ENCODE data around the gene KCNJ10. TPM values are rescaled to one million over a fixed set of nuclear protein-coding genes. Genes with fewer than 3 reads are reported as not detected.
A peak's percentile ranks its signal among the peaks of the same experiment; 100 is the strongest.

Gene KCNJ10
- total and polyA plus RNA-seq, 2 of the 13 experiments (the other 11 are each of a cell fraction or from before 2014, with no cell fraction given) = 4.4 to 10.3 TPM

DNA sequence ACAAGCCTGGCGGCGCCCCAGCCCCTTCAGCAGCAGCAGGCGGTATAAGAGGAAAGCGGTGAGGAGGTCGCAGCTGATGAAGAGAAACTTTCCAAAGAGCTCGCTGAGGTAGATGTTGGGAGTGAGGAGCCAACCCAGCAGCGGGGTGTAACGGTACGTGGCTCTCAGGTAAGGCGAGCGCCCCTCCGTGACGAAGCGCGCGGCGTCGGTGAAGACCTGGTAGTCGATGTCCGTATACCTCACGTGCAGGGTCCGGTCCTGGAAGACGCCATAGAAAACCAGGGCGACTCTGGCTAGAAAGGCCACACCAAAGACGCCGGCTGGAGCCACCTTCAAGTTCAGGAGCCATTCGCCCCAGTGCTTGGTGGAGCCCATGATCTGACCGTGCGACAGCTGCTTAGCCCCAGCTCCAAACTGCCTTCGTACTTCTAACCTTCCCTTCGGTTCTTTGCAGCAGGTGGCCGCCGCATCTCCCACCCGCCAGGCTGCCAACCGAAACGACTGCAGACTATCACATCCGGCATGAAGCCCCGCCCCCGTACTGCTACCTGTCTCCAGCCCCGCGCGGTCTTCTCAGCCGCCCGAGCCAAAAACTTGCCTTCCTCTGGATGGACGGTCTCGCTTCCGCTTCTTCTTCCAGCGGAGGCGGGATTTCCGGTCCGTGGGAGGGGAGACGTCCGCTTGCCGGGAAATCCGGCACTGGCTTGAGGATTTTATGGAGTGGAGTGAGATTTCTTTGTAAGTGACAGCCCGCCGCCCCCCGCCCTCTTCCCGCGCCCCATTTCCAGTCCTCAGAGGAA, 38.4 kb downstream of the KCNJ10 start, which contains the start of gene PIGM (continued):
- TF ChIP-seq, protein P1, sequence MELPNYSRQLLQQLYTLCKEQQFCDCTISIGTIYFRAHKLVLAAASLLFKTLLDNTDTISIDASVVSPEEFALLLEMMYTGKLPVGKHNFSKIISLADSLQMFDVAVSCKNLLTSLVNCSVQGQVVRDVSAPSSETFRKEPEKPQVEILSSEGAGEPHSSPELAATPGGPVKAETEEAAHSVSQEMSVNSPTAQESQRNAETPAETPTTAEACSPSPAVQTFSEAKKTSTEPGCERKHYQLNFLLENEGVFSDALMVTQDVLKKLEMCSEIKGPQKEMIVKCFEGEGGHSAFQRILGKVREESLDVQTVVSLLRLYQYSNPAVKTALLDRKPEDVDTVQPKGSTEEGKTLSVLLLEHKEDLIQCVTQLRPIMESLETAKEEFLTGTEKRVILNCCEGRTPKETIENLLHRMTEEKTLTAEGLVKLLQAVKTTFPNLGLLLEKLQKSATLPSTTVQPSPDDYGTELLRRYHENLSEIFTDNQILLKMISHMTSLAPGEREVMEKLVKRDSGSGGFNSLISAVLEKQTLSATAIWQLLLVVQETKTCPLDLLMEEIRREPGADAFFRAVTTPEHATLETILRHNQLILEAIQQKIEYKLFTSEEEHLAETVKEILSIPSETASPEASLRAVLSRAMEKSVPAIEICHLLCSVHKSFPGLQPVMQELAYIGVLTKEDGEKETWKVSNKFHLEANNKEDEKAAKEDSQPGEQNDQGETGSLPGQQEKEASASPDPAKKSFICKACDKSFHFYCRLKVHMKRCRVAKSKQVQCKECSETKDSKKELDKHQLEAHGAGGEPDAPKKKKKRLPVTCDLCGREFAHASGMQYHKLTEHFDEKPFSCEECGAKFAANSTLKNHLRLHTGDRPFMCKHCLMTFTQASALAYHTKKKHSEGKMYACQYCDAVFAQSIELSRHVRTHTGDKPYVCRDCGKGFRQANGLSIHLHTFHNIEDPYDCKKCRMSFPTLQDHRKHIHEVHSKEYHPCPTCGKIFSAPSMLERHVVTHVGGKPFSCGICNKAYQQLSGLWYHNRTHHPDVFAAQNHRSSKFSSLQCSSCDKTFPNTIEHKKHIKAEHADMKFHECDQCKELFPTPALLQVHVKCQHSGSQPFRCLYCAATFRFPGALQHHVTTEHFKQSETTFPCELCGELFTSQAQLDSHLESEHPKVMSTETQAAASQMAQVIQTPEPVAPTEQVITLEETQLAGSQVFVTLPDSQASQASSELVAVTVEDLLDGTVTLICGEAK (IDR thresholded peaks at IDR 0.05) = peak; percentile 52; the same call in 1 of the 2 replicates
- TF ChIP-seq, protein P1 (CRISPR knock-in tag; IDR thresholded peaks at IDR 0.05) = no peak
- TF ChIP-seq ZBTB21 (CRISPR knock-in tag; IDR thresholded peaks at IDR 0.05) (no peak), HOXD1 (CRISPR knock-in tag; IDR thresholded peaks at IDR 0.05) (0 out of 2 replicates have a peak, but pooled peaks have one; percentile 17), RFXANK (CRISPR knock-in tag; IDR thresholded peaks at IDR 0.05) (no peak), ZNF761 (CRISPR knock-in tag; conservative IDR thresholded peaks at IDR 0.05) (peak; percentile 62; the same call in 1 of the 2 replicates), ZNF614 (CRISPR knock-in tag; IDR thresholded peaks at IDR 0.05; ENCODE audit: borderline replicate concordance) (no peak; the same call in 1 of the 2 replicates), HOXA9 (CRISPR knock-in tag; IDR thresholded peaks at IDR 0.05; ENCODE audit: borderline replicate concordance) (no peak), ZFY (CRISPR knock-in tag; IDR thresholded peaks at IDR 0.05) (peak; percentile 30), MATR3 (CRISPR knock-in tag; IDR thresholded peaks at IDR 0.05) (no peak), BCL3 (CRISPR knock-in tag; IDR thresholded peaks at IDR 0.05) (no peak), ZNF619 (CRISPR knock-in tag; IDR thresholded peaks at IDR 0.05) (peak; percentile 61; the same call in 1 of the 2 replicates), ZNF720 (CRISPR knock-in tag; IDR thresholded peaks at IDR 0.05) (no peak), ZNF557 (CRISPR knock-in tag; IDR thresholded peaks at IDR 0.05) (no peak), PRDM15 (CRISPR knock-in tag; IDR thresholded peaks at IDR 0.05) (peak; percentile 99)

Data from HepG2 (cell line).